ENCODE results near the gene PCDHA4. TPM values are rescaled to one million over a fixed set of nuclear protein-coding genes. Genes with fewer than 3 reads are reported as not detected.

PCDHA4 gene
- total RNA-seq, 6 donors from 2014 or later = 1.4 to 4.2 (median 2.0) TPM

Other genes starting within 250 kb of the PCDHA4 start
- 10 to 100 TPM; 23.1 to 31.6 (median 29.6) TPM for gene SRA1, start 249.6 kb upstream of the PCDHA4 start, total RNA-seq
- gene APBB3, start 242.5 kb upstream of the PCDHA4 start, total RNA-seq = 100 to 1,000 TPM in 1 of 6 donors, 10 to 100 TPM in 5; 14.1 to 127 (median 28.4) TPM
- 10 to 100 TPM; 30.4 to 92.3 (median 56.7) TPM for gene SLC35A4, start 242.2 kb upstream of the PCDHA4 start, total RNA-seq
- 100 to 1,000 TPM in 4 of 6 donors, 10 to 100 TPM in 2; 27.3 to 195 (median 102) TPM for gene CD14, start 173.9 kb upstream of the PCDHA4 start, total RNA-seq
- 10 to 100 TPM; 11.8 to 99.7 (median 31.3) TPM for gene TMCO6, start 167.6 kb upstream of the PCDHA4 start, total RNA-seq
- gene NDUFA2, start 159.4 kb upstream of the PCDHA4 start, total RNA-seq = 10 to 100 TPM; 26.2 to 59.6 (median 51.8) TPM
- gene IK, start 159.2 kb upstream of the PCDHA4 start, total RNA-seq = 100 to 1,000 TPM in 2 of 6 donors, 10 to 100 TPM in 4; 72.2 to 153 (median 83.5) TPM
- 10 to 100 TPM; 23.2 to 44.0 (median 24.5) TPM for gene WDR55, start 142.2 kb upstream of the PCDHA4 start, total RNA-seq
- 1 to 10 TPM in 5 of 6 donors, under 1 TPM in 1; 0.92 to 3.6 (median 1.6) TPM for gene DND1, start 133.5 kb upstream of the PCDHA4 start, total RNA-seq
- 10 to 100 TPM; 40.7 to 57.6 (median 44.6) TPM for gene HARS1, start 115.7 kb upstream of the PCDHA4 start, total RNA-seq
- gene HARS2, start 115.6 kb upstream of the PCDHA4 start, total RNA-seq = 100 to 1,000 TPM in 1 of 6 donors, 10 to 100 TPM in 5; 19.7 to 136 (median 24.2) TPM
- gene ZMAT2, start 106.6 kb upstream of the PCDHA4 start, total RNA-seq = 10 to 100 TPM; 18.5 to 49.9 (median 35.0) TPM
- under 1 TPM in 1 of 6 donors, not detected in 5; 0.13 TPM for gene PCDHA1, start 20.9 kb upstream of the PCDHA4 start, total RNA-seq
- gene PCDHA2, start 12.2 kb upstream of the PCDHA4 start, total RNA-seq = under 1 TPM in 3 of 6 donors, not detected in 3; 0.13 to 0.78 (median 0.30) TPM
- 1 to 10 TPM in 4 of 6 donors, under 1 TPM in 2; 0.61 to 1.6 (median 1.0) TPM for gene PCDHA3, start 6.0 kb upstream of the PCDHA4 start, total RNA-seq
- gene PCDHA5, start 14.5 kb downstream of the PCDHA4 start, total RNA-seq = 1 to 10 TPM in 3 of 6 donors, under 1 TPM in 3; 0.15 to 1.4 (median 0.72) TPM
- gene PCDHA6, start 20.9 kb downstream of the PCDHA4 start, total RNA-seq = 1 to 10 TPM in 2 of 6 donors, under 1 TPM in 4; 0.44 to 2.1 (median 0.63) TPM
- 1 to 10 TPM in 1 of 6 donors, under 1 TPM in 5; 0.46 to 3.1 (median 0.57) TPM for gene PCDHA7, start 27.2 kb downstream of the PCDHA4 start, total RNA-seq
- gene PCDHA8, start 34.1 kb downstream of the PCDHA4 start, total RNA-seq = 1 to 10 TPM in 2 of 6 donors, under 1 TPM in 4; 0.23 to 2.1 (median 0.55) TPM
- 1 to 10 TPM in 2 of 6 donors, under 1 TPM in 4; 0.11 to 1.2 (median 0.28) TPM for gene PCDHA9, start 41.3 kb downstream of the PCDHA4 start, total RNA-seq
- gene PCDHA10, start 48.8 kb downstream of the PCDHA4 start, total RNA-seq = 1 to 10 TPM in 5 of 6 donors, under 1 TPM in 1; 0.30 to 7.6 (median 2.2) TPM
- gene PCDHA11, start 61.9 kb downstream of the PCDHA4 start, total RNA-seq = 1 to 10 TPM in 4 of 6 donors, under 1 TPM in 2; 0.61 to 5.2 (median 1.9) TPM
- gene PCDHA12, start 68.2 kb downstream of the PCDHA4 start, total RNA-seq = 10 to 100 TPM in 2 of 6 donors, 1 to 10 TPM in 4; 3.3 to 12.1 (median 7.3) TPM
- gene PCDHA13, start 75.1 kb downstream of the PCDHA4 start, total RNA-seq = 1 to 10 TPM in 4 of 6 donors, under 1 TPM in 2; 0.44 to 5.2 (median 1.2) TPM
- 1 to 10 TPM; 3.9 to 7.6 (median 5.9) TPM for gene PCDHAC1, start 119.2 kb downstream of the PCDHA4 start, total RNA-seq
- gene PCDHAC2, start 159.4 kb downstream of the PCDHA4 start, total RNA-seq = 10 to 100 TPM in 4 of 6 donors, 1 to 10 TPM in 2; 5.4 to 23.0 (median 10.6) TPM
- gene PCDHB1, start 244.3 kb downstream of the PCDHA4 start, total RNA-seq = 1 to 10 TPM in 1 of 6 donors, under 1 TPM in 5; 0.09 to 1.0 (median 0.19) TPM

Data from upper lobe of left lung (tissue), 6 donors.